Endothelial cell of umbilical vein (primary cell): ENCODE data around the gene BLTP2. TPM values are rescaled to one million over a fixed set of nuclear protein-coding genes. Genes with fewer than 3 reads are reported as not detected.

Experiments
- BruUV-seq: library from RNA; stranded (reverse); fragments of 400-500 nt; replicated peaks from 2 replicates; lab custom pipeline; 2021; lab: Mats Ljungman, UMichigan
- CTCF ChIA-PET: fragments of 300-600, 350-600 bp; sonication (Branson Sonifier 250); formaldehyde crosslinking; loops from one replicate; lab custom pipeline; 2021; ENCODE audit warnings: antibody characterized with exemption, inconsistent platforms; lab: Charles Lee
- POLR2A ChIA-PET: fragments of 300-600, 350-600 bp; sonication (Branson Sonifier 250); formaldehyde crosslinking; loops from one replicate; lab custom pipeline; 2021; ENCODE audit warnings: antibody characterized with exemption, inconsistent platforms; lab: Charles Lee
- DNase-seq: peaks from one replicate; pipeline ENCODE4 v3.0.0-alpha.2; 2011; ENCODE audit warnings: low read depth, low spot score
- FAIRE-seq: peaks from 2 replicates; lab custom pipeline; 2011; peaks lifted over from hg19 to GRCh38; lab: Jason Lieb, UNC
- H2AFZ ChIP-seq: 2 replicates; pipeline ENCODE4 v1.6.0; 2012; ENCODE audit warnings: low read depth, low read length, control low read depth, inconsistent platforms
- H3K27ac ChIP-seq: 2 replicates; pipeline ENCODE4 v1.5.1; 2011; ENCODE audit warnings: low read depth, mild to moderate bottlenecking, control low read depth, low read length, moderate library complexity; ENCODE audit not compliant: insufficient read depth
- H3K27me3 ChIP-seq, 2 experiments: 2 replicates each; pipeline versions ENCODE4 v1.6.0 to v1.6.1; 2011; ENCODE audit warnings: low read length in 2 of 2, mixed read lengths in 1 of 2; ENCODE audit not compliant: control insufficient read depth in 2 of 2, insufficient read depth in 2 of 2
- H3K36me3 ChIP-seq, 2 experiments: 2 replicates in 1 of 2; 3 replicates in 1 of 2; pipeline ENCODE4 v1.5.1; 2011; ENCODE audit warnings: low read length in 2 of 2, mild to moderate bottlenecking in 1 of 2, moderate library complexity in 1 of 2; ENCODE audit not compliant: control insufficient read depth in 2 of 2, insufficient read depth in 2 of 2; ENCODE audit errors: extremely low read depth in 1 of 2
- H3K4me1 ChIP-seq: 3 replicates; pipeline ENCODE4 v1.5.1; 2011; ENCODE audit warnings: mild to moderate bottlenecking, low read length; ENCODE audit not compliant: control insufficient read depth, insufficient read depth; ENCODE audit errors: extremely low read depth
- H3K4me2 ChIP-seq: 2 replicates; pipeline ENCODE4 v1.6.1; 2011; ENCODE audit warnings: low read length, control low read depth, mixed read lengths; ENCODE audit not compliant: insufficient read depth
- H3K4me3 ChIP-seq, 3 experiments: fragments of 200-600 bp in 1 of 3; sonication (generic), shearing (Covaris generic) in 1 of 3; replicated peaks in 1 of 3; 2 replicates each; pipeline ENCODE4 v1.5.1; 2011 to 2016; ENCODE audit warnings: control low read depth in 3 of 3, low read length in 3 of 3, mild to moderate bottlenecking in 2 of 3, inconsistent platforms in 1 of 3, low read depth in 1 of 3, moderate library complexity in 1 of 3; ENCODE audit not compliant: insufficient read depth in 1 of 3
- H3K79me2 ChIP-seq: 2 replicates; pipeline ENCODE4 v1.6.0; 2012; ENCODE audit warnings: low read length, inconsistent platforms; ENCODE audit not compliant: control insufficient read depth, insufficient read depth
- H3K9ac ChIP-seq: replicated peaks from 2 replicates; pipeline ENCODE3; 2011; ENCODE audit warnings: low read length, control low read depth; ENCODE audit not compliant: insufficient read depth; ENCODE audit errors: extremely low read depth
- H3K9me1 ChIP-seq: replicated peaks from 3 replicates; pipeline ENCODE4 v1.6.0; 2011; ENCODE audit warnings: mild to moderate bottlenecking, low read length; ENCODE audit not compliant: control insufficient read depth, insufficient read depth; ENCODE audit errors: extremely low read depth
- H3K9me3 ChIP-seq: replicated peaks from 2 replicates; pipeline ENCODE4 v1.5.1; 2012; ENCODE audit warnings: low read length, inconsistent platforms; ENCODE audit not compliant: control insufficient read depth, insufficient read depth
- H4K20me1 ChIP-seq: replicated peaks from 2 replicates; pipeline ENCODE3; 2011; ENCODE audit warnings: mild to moderate bottlenecking, low read length; ENCODE audit not compliant: control insufficient read depth, insufficient read depth; ENCODE audit errors: extremely low read depth
- CTCF ChIP-seq, 2 donors: IDR thresholded peaks; 1 replicate in 1 of 2; 2 replicates in 1 of 2; pipeline ENCODE4 v1.5.1; 2011; ENCODE audit warnings: low read length in 2 of 2, mild to moderate bottlenecking in 2 of 2, moderate library complexity in 2 of 2, control low read depth in 1 of 2, inconsistent platforms in 1 of 2, low read depth in 1 of 2; ENCODE audit not compliant: insufficient read depth in 1 of 2; ENCODE audit errors: extremely low read depth in 1 of 2
- EZH2 ChIP-seq: IDR thresholded peaks from 2 replicates; pipeline ENCODE4 v1.6.1; 2012; ENCODE audit warnings: borderline replicate concordance, low read depth, mild to moderate bottlenecking, moderate library complexity, low read length, inconsistent platforms; ENCODE audit not compliant: severe bottlenecking
- FOS ChIP-seq: IDR thresholded peaks from 2 replicates; pipeline ENCODE4 v1.6.1; 2011; ENCODE audit warnings: mild to moderate bottlenecking, low read length, moderate library complexity, borderline replicate concordance; ENCODE audit not compliant: insufficient read depth
- GATA2 ChIP-seq: IDR thresholded peaks from 2 replicates; pipeline ENCODE4 v1.7.0; 2011; ENCODE audit warnings: low read depth, mild to moderate bottlenecking, moderate library complexity, mixed read lengths, low read length; ENCODE audit not compliant: insufficient read length, insufficient read depth
- JUN ChIP-seq: IDR thresholded peaks from 2 replicates; pipeline ENCODE4 v1.6.1; 2011; ENCODE audit warnings: borderline replicate concordance, low read depth; ENCODE audit not compliant: insufficient read length, insufficient read depth
- MAX ChIP-seq: IDR thresholded peaks from 2 replicates; pipeline ENCODE4 v1.6.1; 2011; ENCODE audit not compliant: insufficient read depth, insufficient read length
- MYC ChIP-seq: IDR thresholded peaks from one replicate; pipeline ENCODE4 v1.6.1; 2011; ENCODE audit warnings: mild to moderate bottlenecking, low read depth, low read length
- POLR2A ChIP-seq: IDR thresholded peaks from 2 replicates; pipeline ENCODE4 v1.6.1; 2012; ENCODE audit warnings: low read depth, mild to moderate bottlenecking, control low read depth, low read length
- POLR2AphosphoS5 ChIP-seq: IDR thresholded peaks from 2 replicates; pipeline ENCODE4 v1.6.1; 2012; ENCODE audit warnings: low read depth, mild to moderate bottlenecking, control low read depth, low read length, moderate library complexity; ENCODE audit not compliant: insufficient read depth
- dilution Hi-C: fragments of 300-500 bp; cut with MboI; formaldehyde crosslinking; loops from one replicate; pipeline ENCODE4 v1.15.0; 2019; ENCODE audit warnings: low sequenced_read_pairs; ENCODE audit not compliant: extremely low pct_ligation_motif_present
- intact Hi-C: fragments of 100-400 bp; cut with micrococcal nuclease; formaldehyde crosslinking; loops from one replicate; pipeline ENCODE4 v1.10.0; 2022
- polyA plus RNA-seq, 4 experiments: library from polyadenylated mRNA; depleted of rRNA in 3 of 4; stranded (reverse) in 3 of 4; unstranded in 1 of 4; fragments of >200 nt; gene quantifications; 2 replicates each; pipeline versions ENCODE4 v1.2.1 to v1.2.3, GENCODE V29; 2011 to 2012; ENCODE audit warnings: missing spikeins in 1 of 4
- total RNA-seq: library from RNA; stranded (reverse); gene quantifications from 2 replicates; pipeline ENCODE4 v1.2.3, GENCODE V29; 2021

BLTP2 gene
- total and polyA plus RNA-seq, 2 donors (not counting 3 experiments of a cell fraction or from before 2014, with no cell fraction given) = 91.4 to 164 TPM

GRCh38 chr17:28622186-28622585 lies 22.8 kb downstream of the BLTP2 start:
- no peaks in the 10 kb centered on the region for H3K9me3 ChIP-seq
- no peaks in the 10 kb centered on the region for H3K4me1 ChIP-seq
- ChIA-PET CTCF (interaction anchor here (3.8 kb wide), 1 partner anchor 10 kb away, joined by 21 read pairs; no protein-coding TSS in a partner anchor), POLR2A (no interaction called here)
- H3K4me3 ChIP-seq = no peak overlapping the region
- intact Hi-C loops (no loop called here), dilution Hi-C loops (no loop called here)
- no TSS peak for BruUV-seq
- TF ChIP-seq GATA2 (no peak), FOS (no peak), JUN (no peak), EZH2 (no peak), MYC (no peak), CTCF (IDR thresholded peaks at IDR 0.05; ENCODE audit: extremely low read depth in 1 of 2, insufficient read depth in 1 of 2, low read depth in 1 of 2, low read length in 2 of 2) (no peak), POLR2AphosphoS5 (no peak), POLR2A (no peak), MAX (no peak)
- no peaks in the 10 kb centered on the region for H3K9me1 ChIP-seq
- no peak overlapping the region for H3K4me2 ChIP-seq
- H4K20me1 ChIP-seq = no peaks in the 10 kb centered on the region
- H3K27ac ChIP-seq = no peak overlapping the region
- DNase-seq (no peak), FAIRE-seq (no peak)
- no peaks in the 10 kb centered on the region for H3K27me3 ChIP-seq
- no peak overlapping the region for H3K9ac ChIP-seq
- peaks cover 26 to 52% of the 10 kb centered on the region in 2 experiments for H3K36me3 ChIP-seq
- no peaks in the 10 kb centered on the region for H3K79me2 ChIP-seq
- H2AFZ ChIP-seq = no peak overlapping the region
